ENCODE measurements around the gene HSPB1.
"Not testable (repeated sequence)": the region's sequence is repeated elsewhere in the genome, so short reads cannot be mapped to it uniquely, and the experiment has no call there.

Gene HSPB1

DNA sequence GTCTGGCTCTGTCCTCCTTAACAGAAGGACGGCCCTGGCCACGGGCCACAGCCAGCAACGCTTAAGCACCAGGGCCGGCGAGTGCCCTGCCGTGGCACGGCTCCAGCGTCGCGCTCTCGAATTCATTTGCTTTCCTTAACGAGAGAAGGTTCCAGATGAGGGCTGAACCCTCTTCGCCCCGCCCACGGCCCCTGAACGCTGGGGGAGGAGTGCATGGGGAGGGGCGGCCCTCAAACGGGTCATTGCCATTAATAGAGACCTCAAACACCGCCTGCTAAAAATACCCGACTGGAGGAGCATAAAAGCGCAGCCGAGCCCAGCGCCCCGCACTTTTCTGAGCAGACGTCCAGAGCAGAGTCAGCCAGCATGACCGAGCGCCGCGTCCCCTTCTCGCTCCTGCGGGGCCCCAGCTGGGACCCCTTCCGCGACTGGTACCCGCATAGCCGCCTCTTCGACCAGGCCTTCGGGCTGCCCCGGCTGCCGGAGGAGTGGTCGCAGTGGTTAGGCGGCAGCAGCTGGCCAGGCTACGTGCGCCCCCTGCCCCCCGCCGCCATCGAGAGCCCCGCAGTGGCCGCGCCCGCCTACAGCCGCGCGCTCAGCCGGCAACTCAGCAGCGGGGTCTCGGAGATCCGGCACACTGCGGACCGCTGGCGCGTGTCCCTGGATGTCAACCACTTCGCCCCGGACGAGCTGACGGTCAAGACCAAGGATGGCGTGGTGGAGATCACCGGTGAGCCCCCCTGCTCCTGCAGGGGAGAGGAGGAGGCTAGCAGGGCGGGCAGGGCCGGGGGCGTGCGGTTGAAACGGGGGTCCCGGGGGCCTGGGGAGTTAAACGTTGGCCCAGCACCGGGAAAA is at the start of gene HSPB1:
Gene HSPB1 (plus strand): TSS at position 327 of the 855 bp plus-strand sequence. CDS start 40 bp downstream, at position 367.
- peak; percentile 78 for DNase-seq

- DNase-seq: no peak
Measured at GRCh38 chr7:76254781-76255180, 47.7 kb upstream of the HSPB1 start.

DNA sequence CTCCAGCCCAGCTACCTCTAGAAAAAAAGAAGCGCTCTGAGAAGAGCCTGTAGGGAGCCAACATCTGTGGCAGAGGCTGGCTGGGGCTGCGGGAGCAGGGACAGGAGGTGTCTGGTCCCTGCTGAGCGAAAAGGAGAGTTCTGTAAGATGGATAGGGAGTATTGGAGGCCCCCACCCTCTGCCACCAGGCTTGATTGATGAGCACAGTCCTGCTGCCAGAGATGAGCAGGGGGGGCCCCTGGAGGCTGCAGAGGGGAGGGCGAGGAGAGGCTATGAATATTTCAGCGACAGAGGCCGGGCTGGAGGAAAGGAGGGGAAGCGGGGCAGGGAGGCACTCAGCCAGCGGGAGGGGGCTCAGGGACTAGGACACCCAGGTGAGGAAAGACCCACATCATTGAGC is 44.5 kb upstream of the HSPB1 start:
- peak; percentile 32 for DNase-seq

DNA sequence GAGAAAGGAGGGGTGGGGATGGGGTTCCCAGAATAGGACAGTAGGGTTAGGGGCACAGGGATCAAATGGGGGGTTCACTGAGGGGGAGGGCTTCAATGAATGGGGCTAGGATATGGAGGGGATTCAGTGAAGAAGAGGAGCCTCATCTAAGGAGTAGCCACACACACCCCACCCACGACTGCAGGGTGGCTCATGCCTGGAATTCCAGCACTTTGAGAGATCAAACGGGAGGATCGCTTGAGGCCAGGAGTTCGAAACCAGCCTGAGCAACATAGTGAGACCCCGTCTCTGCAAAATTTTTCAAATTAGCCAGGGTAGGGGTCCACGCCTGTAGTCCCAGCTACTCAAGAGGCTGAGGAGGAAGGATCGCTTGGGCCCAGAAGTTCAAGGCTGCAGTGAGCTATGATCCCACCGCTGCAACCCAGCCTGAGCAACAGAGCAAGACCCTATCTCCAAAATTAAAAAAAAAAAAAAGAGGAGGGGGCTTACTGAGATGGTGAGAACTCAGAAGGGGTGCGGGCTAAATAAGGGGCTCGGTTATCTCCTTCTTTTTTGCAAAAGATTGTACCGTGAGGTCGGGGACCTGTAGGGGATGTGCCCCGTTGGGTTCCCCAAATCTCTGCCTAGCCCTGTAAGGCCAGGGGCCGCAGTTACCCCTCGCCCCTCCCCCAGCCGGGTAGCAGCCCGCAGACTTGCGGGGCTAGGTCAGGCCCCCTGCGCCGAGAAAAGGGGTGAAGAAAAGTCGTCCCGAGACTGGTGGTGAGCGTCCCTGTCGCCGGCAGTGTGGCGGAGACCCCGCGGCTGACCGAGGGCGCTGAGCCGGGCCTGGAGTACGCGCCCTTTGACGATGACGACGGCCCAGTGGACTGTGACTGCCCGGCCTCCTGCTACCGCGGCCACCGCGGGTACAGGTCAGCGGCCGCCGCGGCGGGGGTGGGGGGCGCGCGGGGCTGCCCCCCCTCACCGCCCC is 43.1 kb upstream of the HSPB1 start:
- no peak for DNase-seq

GRCh38 chr7:76260171-76260703 is 42.2 kb upstream of the HSPB1 start:
- peak; percentile 67 for DNase-seq

DNA sequence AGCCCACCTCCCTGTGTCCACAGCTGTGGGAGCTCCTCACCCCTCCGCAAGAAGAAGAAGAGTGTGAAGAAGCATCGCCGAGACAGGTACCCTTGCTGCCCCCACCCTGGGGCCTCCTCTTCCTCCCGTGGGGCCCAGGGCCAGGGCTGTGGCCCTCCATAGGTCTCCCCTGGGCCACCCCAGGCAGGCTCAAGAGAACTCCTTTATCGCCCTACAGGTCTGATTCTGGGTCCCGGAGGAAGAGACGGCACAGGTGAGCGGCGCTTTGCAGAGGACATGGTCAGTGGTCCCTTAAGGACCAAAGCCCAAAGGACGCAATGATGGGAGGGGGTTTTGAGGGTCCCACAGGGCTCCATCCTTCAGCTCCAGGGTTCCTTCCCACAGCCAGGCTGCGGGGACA is 41.1 kb upstream of the HSPB1 start:
- DNase-seq: no peak

- DNase-seq: no peak
Measured at GRCh38 chr7:76261931-76262330, 40.5 kb upstream of the HSPB1 start.

GRCh38 chr7:76262683-76263402 is 39.6 kb upstream of the HSPB1 start:
- DNase-seq: peak; percentile 87

DNA sequence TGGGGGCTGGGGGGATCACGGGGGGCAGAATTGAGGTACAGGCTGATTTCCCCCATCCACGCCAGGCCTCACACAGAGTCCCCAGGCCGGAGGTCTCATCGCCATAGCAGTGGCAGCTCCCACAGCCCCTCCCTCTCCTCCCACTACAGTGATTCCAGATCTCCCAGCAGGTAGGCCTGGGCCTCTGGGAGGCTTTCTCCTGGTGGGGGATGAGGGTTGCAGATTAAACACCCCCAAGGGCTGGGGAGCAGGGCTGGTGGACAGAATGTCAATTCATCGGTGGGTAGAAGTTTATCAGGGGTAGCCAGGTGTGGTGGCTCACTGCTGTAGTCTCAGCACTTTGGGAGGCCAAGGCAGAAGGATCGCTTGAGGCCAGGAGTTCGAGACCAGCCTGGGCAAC is 37.2 kb upstream of the HSPB1 start:
- DNase-seq: no peak

DNA sequence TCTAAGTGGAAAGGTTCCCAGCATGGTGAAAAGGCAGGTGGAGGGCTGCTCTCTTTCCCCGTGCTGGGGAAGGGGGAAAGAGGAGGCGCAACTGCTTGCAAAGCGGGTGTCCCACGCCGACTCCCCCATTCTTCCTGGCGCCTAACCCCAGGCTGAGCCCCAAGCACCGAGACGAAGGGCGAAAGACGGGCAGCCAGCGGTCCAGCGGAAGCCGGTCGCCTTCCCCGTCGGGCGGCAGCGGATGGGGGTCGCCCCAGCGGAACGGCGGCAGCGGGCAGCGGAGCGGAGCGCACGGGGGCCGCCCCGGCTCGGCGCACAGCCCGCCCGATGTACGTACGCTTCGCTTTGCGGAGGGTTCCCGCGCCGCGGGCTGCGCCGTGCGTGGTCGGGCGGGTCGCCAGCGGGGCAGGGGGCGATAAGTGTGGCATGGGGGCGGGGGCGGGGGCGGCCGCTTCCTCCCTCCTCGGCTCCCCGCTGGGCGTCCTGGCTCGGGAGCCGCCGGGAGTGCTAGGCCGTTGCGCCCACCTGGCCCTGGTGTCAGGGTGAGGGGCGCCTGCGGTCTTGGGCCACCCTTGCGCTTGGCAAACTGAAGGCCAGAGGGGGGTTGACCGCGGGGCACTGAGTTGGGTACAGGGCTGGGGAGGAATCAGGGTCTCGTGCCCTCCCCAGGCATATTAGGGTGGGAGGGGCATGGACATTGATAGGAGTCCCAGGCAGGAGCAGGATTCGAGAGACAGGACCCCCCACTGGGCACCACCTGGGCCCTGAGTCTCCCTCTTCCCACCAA is 35.2 kb upstream of the HSPB1 start:
- no peak for DNase-seq

DNA sequence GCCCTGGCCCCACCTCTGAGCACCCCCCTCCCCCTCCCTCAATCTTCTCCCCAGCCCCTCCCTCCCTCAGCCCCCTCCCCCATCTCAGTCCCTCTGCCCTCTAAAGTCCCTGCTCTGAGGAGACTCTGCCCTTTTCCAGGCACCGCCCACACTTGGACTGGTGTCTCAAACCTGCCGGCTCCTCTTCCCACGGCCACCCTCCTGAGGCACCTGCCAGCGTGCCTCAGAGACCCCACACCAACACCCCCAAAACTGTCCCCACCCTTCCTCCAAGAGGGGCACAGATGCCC is 34.6 kb upstream of the HSPB1 start:
- no peak for DNase-seq

- no peak for DNase-seq
Measured at GRCh38 chr7:76268376-76268775, 34.1 kb upstream of the HSPB1 start.

GRCh38 chr7:76269895-76270294 is 32.6 kb upstream of the HSPB1 start:
- DNase-seq: no peak

GRCh38 chr7:76271384-76271783 is 31.1 kb upstream of the HSPB1 start:
- not testable (repeated sequence) for DNase-seq

- no peak for DNase-seq
Measured at GRCh38 chr7:76272142-76272541, 30.3 kb upstream of the HSPB1 start.

DNA sequence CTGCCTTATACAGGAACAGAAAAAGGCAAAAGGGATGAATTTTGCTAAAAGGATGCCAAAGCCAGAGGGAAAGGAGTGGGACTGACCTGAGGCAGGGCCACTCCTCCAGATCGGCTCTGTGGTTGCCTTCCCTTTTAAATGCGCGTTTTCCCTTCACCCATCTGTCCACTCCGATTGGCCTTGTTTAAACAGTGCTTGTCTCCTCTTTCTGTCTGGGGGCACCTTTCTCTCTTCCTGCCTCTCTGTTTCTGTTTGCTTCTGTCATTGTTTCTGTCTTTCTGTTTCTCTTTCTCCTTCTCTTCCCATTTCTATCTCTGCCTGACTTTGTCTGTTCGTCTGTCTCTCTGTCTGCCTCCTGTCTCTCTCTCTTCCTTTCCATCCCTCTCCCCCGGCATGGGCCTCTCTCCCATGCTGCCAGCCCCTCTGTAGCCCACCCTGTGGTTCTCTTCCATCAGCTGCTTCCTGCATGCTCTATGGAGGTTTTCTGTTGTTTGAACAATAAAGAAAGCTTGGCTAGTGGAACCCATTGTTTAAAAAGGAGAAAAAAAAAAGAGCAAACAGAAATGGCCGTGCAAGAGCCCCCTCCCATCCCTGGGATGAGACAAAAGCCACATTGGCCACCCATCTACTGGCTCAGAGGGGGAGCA is 29.5 kb upstream of the HSPB1 start:
- no peak for DNase-seq

DNA sequence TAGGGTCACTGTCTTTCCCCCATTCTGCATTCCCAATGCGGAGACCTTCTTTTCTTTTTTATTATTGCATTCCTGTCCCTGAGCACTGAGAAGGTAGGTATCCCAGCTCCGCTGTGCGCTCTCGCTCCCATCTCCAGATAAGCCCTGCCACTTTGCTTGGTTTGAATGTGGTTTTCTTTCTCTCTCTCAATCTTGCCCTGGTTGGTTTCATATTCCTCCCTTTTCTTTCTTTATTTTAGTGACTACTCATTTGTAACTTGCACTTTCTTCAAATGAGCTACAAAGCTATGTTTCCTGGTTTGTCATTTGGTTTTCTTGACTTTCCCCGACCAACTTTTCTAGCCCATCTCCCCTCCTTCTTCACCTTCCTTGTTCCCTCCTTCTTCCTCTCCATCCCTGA is 29.0 kb upstream of the HSPB1 start:
- DNase-seq: no peak

DNA sequence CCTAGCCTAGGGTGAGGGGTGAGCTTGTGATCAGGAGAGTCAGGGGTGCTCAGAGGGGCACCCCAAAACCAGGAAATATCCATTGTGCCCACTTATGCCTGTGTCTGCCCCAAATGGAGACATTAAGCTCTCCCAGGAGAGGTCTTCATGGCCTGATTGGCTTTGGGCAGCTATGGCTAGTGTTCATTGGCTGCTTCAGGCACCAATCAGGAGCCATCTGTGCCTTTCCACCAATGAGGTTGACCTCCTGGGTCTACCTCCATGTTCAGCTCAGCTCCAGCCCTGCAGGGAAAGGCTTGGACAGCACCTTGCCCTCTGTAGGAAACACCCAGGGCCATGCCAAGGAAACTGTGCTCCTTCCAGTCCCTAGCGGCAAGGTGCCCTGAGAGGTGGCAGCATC is 23.9 kb upstream of the HSPB1 start:
- peak; percentile 73 for DNase-seq

GRCh38 chr7:76280408-76280807 is 22.1 kb upstream of the HSPB1 start:
- no peak for DNase-seq

DNA sequence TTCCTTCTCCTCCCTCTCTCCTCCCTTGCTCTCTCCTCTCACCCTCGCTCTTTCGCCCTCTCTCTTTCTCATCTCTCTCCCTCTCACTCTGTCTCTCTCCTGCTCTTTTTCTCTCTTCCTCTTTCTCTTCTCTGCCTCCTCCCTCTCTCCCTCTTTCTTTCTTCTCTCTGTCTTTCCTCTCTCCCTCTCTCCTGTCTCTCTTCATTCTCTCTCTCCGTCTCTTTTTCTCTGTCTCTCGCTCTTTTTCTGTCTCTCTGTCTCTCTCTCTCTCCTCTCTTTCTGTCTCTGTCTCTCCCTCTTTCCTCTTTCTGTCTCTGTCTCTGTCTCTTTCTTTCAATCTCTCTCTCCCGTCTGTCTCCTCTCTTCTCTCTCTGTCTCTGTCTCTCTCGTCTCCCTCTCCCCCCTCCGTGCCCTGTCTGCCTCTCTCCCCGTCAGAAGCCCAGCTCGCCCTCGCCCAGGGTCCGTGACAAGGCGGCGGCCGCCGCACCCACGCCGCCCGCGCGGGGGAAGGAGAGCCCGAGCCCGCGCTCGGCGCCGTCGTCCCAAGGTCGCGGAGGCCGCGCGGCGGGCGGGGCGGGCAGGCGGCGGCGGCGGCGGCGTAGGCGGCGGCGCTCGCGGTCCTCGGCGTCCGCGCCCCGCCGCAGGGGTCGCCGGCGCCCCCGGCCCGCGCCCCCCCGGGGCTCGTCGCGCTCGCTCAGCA is 21.3 kb upstream of the HSPB1 start:
- DNase-seq: no peak
